Thoracic aorta (tissue), 2 donors: ENCODE data around the gene GSDME. TPM values are rescaled to one million over a fixed set of nuclear protein-coding genes. Genes with fewer than 3 reads are reported as not detected.

Experiments used
- ATAC-seq: fragments of 150-250 bp; one replicate; pipeline ENCODE4 v1.8.0; 2017; ENCODE audit warnings: low read depth; ENCODE audit not compliant: insufficient number of reproducible peaks, low FRiP score
- DNase-seq: peaks from one replicate; pipeline ENCODE4 v3.0.0-alpha.2; 2020; ENCODE audit warnings: low spot score
- H3K27ac ChIP-seq, 2 donors: fragments of 200-600 bp; sonication (generic); 1 replicate in 1 of 2; 2 replicates in 1 of 2; pipeline ENCODE4 v1.5.1; 2016; ENCODE audit warnings: mild to moderate bottlenecking in 2 of 2, moderate library complexity in 2 of 2
- H3K27me3 ChIP-seq: fragments of 200-600 bp; sonication (generic); replicated peaks from 2 replicates; pipeline ENCODE4 v1.6.0; 2016; ENCODE audit warnings: mild to moderate bottlenecking; ENCODE audit not compliant: insufficient read depth
- H3K36me3 ChIP-seq: fragments of 200-600 bp; sonication (generic); one replicate; pipeline ENCODE4 v1.5.1; 2016
- H3K4me1 ChIP-seq, 2 donors: fragments of 200-600 bp; sonication (generic); 1 replicate in 1 of 2; 2 replicates in 1 of 2; pipeline versions ENCODE4 v1.5.1 to v1.6.0; 2016; ENCODE audit warnings: low read depth in 2 of 2, mild to moderate bottlenecking in 1 of 2; ENCODE audit not compliant: control insufficient read depth in 1 of 2
- H3K4me3 ChIP-seq: fragments of 200-600 bp; sonication (generic); 2 replicates; pipeline ENCODE4 v1.5.1; 2016; ENCODE audit warnings: mild to moderate bottlenecking
- H3K9me3 ChIP-seq: fragments of 200-600 bp; sonication (generic); 2 replicates; pipeline ENCODE4 v1.5.1; 2016
- total RNA-seq, 2 donors: library from RNA; depleted of rRNA; stranded (reverse); fragments of >200 nt; gene quantifications; one replicate each; pipeline versions ENCODE4 v1.1.0 to v1.2.3, GENCODE V29; 2016
- TF ChIP-seq, protein P1 (sequence below): fragments of 200-600 bp; sonication (generic); IDR thresholded peaks from one replicate; pipeline ENCODE4 v1.5.1; 2019; ENCODE audit warnings: antibody characterized with exemption

Gene GSDME
- 10 to 100 TPM in 1 of 2 donors, 1 to 10 TPM in 1; 7.3 to 21.7 TPM for total RNA-seq

DNA sequence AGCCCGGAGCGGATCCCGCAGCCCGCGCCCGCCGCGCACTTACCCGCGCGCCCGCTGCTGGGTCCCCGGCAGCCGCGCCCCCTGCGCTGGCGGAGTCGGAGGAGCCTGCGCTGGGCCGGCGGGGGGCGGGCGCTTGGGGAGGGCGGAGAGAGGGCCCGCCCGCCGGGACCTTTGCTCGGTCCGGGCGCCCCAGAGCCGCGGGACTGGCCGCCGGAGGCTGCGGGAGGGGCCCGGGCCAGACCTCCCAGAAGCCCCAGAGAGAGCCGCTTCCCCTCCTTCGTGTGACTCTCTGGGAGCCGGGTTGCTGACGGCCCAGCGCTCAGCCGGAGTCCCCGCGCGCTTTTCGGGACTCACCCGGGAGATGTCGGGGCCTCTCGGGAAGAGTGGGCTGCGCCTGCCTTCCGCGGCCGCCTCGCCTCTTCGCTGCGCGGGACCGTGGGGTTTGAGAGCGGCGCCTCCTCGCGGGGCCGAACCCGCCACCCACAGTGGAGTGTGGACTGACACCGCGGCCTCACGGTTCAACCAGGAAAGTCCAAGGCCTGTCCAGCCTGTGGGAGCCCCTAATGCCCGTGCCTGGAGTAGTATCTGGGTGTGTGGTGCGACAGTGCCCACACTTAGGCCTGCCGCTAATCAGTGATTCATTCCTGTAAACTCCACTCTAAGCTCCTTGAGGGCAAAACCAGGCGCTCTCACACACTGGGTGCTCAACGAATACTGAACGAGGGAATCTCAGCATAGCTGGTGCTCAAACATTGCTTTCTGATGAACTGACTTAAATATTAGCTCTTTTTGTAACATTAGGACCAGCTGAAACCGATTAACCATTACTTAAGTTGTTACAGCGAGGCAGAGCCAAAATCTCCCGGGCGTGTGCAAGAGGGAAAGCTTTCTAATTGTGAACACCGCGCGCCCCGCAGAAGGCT lies at the start of gene GSDME:
Gene GSDME, minus strand, starts transcription at position 112 of the 923 bp plus-strand sequence. CDS start 7,690 bp downstream, outside the sequence.
- H3K4me3 ChIP-seq, result peak within 1 kb of the TSS; percentile 85
- no peaks in the 10 kb centered on the region for H3K27me3 ChIP-seq
- no peaks in the 10 kb centered on the region for H3K36me3 ChIP-seq
- H3K4me1 ChIP-seq, result peaks cover 6 to 9% of the 10 kb centered on the region in 2 donors
- no peaks in the 10 kb centered on the region for H3K9me3 ChIP-seq
- H3K27ac ChIP-seq, result peak within 1 kb of the TSS; percentile 82 to 85
- peak; percentile 49 for ATAC-seq
- DNase-seq, result no peak
- TF ChIP-seq, protein P1, sequence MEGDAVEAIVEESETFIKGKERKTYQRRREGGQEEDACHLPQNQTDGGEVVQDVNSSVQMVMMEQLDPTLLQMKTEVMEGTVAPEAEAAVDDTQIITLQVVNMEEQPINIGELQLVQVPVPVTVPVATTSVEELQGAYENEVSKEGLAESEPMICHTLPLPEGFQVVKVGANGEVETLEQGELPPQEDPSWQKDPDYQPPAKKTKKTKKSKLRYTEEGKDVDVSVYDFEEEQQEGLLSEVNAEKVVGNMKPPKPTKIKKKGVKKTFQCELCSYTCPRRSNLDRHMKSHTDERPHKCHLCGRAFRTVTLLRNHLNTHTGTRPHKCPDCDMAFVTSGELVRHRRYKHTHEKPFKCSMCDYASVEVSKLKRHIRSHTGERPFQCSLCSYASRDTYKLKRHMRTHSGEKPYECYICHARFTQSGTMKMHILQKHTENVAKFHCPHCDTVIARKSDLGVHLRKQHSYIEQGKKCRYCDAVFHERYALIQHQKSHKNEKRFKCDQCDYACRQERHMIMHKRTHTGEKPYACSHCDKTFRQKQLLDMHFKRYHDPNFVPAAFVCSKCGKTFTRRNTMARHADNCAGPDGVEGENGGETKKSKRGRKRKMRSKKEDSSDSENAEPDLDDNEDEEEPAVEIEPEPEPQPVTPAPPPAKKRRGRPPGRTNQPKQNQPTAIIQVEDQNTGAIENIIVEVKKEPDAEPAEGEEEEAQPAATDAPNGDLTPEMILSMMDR, result no peak

DNA sequence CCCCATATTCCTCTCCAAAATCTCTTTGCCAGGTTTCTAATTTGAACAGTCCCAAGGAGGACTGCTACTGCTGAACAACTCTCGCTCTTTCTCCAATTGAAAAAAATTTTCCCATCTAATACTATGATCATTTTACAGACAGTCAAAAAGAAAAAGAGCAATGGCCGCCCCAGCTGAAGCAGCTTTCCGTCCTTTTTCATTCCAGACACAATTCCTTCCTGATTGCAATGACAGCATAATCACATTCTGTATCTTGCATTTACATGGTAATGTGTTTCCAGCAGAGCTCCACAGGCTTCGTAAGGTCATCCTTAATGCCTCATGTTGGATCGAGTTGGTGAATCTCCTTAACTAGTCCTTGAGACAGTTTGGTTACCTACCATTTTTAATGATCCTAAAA lies 45.0 kb upstream of the GSDME start:
- no peak for DNase-seq
- no peaks in the 10 kb centered on the region for H3K9me3 ChIP-seq
- no peaks in the 10 kb centered on the region for H3K36me3 ChIP-seq
- TF ChIP-seq, protein P1, result no peak
- no peak overlapping the region for H3K4me3 ChIP-seq
- no peaks in the 10 kb centered on the region for H3K27me3 ChIP-seq
- no peaks in the 10 kb centered on the region for H3K4me1 ChIP-seq
- ATAC-seq, result no peak
- no peak overlapping the region for H3K27ac ChIP-seq

DNA sequence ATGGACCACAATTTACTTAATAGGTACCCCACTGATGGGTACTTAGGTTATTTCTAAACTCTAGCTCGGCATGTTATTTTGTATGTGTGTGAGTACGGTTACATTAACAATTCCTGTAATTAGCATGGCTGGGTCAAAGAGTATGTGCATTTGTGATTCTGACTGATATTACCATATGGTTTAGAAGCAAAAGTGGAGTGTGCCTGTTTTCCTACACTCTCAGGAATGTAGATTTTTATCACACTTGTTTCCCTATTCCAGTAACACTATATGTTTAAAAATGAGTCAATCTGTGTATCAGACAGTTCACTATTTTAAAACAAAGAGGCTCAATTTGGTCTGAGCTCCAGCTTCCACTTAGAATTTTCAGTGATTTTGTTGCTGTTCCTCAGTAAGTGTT lies 44.6 kb upstream of the GSDME start:
- TF ChIP-seq, protein P1, result no peak
- ATAC-seq, result no peak

DNA sequence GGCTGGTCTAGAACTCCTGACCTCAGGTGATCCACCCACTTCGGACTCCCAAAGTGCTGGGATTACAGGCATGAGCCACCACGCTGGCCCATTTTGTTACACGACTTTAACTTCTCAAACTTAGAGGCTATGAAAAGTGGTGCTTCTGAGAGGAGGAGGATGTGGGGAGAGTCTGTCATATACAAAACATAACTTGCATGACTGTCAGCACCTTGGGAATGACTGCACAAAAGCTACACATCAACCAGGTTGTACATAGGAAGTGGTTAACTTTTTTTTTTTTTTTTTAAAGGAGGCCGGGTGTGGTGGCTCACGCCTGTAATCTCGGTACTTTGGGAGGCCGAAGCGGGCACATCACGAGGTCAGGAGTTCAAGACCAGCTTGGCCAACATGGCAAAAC lies 43.4 kb upstream of the GSDME start:
- ATAC-seq (no peak), DNase-seq (no peak)
- Histone ChIP-seq H3K27me3 (no peaks in the 10 kb centered on the region), H3K9me3 (no peaks in the 10 kb centered on the region), H3K4me3 (no peak overlapping the region), H3K36me3 (no peaks in the 10 kb centered on the region), H3K4me1 (no peaks in the 10 kb centered on the region), H3K27ac (no peak overlapping the region)
- TF ChIP-seq, protein P1, result no peak

More for the DNA sequence above, 44.6 kb upstream of the GSDME start:
- no peak for DNase-seq
- H3K4me3 ChIP-seq, result no peak overlapping the region
- no peaks in the 10 kb centered on the region for H3K9me3 ChIP-seq
- no peaks in the 10 kb centered on the region for H3K27me3 ChIP-seq
- H3K4me1 ChIP-seq, result no peaks in the 10 kb centered on the region
- H3K27ac ChIP-seq, result no peak overlapping the region
- no peaks in the 10 kb centered on the region for H3K36me3 ChIP-seq

DNA sequence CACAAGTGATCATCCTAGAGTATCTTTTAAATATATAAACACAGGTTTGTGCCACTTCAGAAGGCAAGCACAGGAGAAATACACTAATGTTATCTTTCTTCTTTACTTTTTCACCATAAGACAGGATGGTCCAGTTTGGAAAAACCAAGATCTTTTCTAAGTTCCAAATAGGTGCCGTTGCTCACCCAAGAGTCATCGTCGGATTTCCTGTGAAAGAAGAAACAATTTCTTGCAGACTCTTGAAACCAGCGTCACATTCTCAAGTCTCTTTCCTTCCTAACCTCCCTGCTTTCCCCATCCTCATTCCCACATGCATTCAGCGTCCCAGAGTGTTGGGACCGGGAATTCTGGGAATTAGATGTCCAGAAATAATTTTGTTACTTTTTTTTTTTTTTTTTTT lies 42.8 kb upstream of the GSDME start:
- no peaks in the 10 kb centered on the region for H3K9me3 ChIP-seq
- no peak overlapping the region for H3K4me3 ChIP-seq
- ATAC-seq (no peak), DNase-seq (no peak)
- TF ChIP-seq, protein P1, result no peak
- H3K27me3 ChIP-seq, result no peaks in the 10 kb centered on the region
- H3K27ac ChIP-seq, result no peak overlapping the region
- H3K4me1 ChIP-seq, result no peaks in the 10 kb centered on the region
- H3K36me3 ChIP-seq, result no peaks in the 10 kb centered on the region
